Activated CD8-positive, alpha-beta memory T cell treated with anti-CD3 and anti-CD28 coated beads, Interleukin-2, amount 50 U/mL, for 1 hour (primary cell): ENCODE results near the gene COL5A1.

Experiments
- DNase-seq: peaks from one replicate; pipeline ENCODE4 v3.0.0-alpha.2; 2020; ENCODE audit errors: extremely low read depth

COL5A1 gene

GRCh38 chr9:134743853-134744252, 102.2 kb downstream of the COL5A1 start:
- DNase-seq, result no peak

- DNase-seq, result no peak
Observed at GRCh38 chr9:134744385-134745295, 103.0 kb downstream of the COL5A1 start.

- DNase-seq, result no peak
Observed at GRCh38 chr9:134747951-134748489, 106.4 kb downstream of the COL5A1 start.

GRCh38 chr9:134748591-134748990, 107.0 kb downstream of the COL5A1 start:
- DNase-seq, result no peak

GRCh38 chr9:134750450-134751155, 109.0 kb downstream of the COL5A1 start:
- DNase-seq, result no peak

GRCh38 chr9:134751622-134752021, 110.0 kb downstream of the COL5A1 start:
- no peak for DNase-seq

GRCh38 chr9:134752471-134753168, 111.0 kb downstream of the COL5A1 start:
- no peak for DNase-seq

GRCh38 chr9:134753191-134753590, 111.6 kb downstream of the COL5A1 start:
- no peak for DNase-seq

- no peak for DNase-seq
Observed at GRCh38 chr9:134755221-134755907, 113.8 kb downstream of the COL5A1 start.

- DNase-seq, result no peak
Observed at GRCh38 chr9:134756098-134756497, 114.5 kb downstream of the COL5A1 start.

GRCh38 chr9:134757216-134757975, 115.8 kb downstream of the COL5A1 start:
- no peak for DNase-seq

GRCh38 chr9:134758949-134759607, 117.5 kb downstream of the COL5A1 start:
- DNase-seq, result no peak

GRCh38 chr9:134759913-134760312, 118.3 kb downstream of the COL5A1 start:
- no peak for DNase-seq

GRCh38 chr9:134760750-134761420, 119.3 kb downstream of the COL5A1 start:
- DNase-seq, result no peak

GRCh38 chr9:134764473-134765269, 123.1 kb downstream of the COL5A1 start:
- DNase-seq, result no peak

GRCh38 chr9:134765785-134766184, 124.2 kb downstream of the COL5A1 start:
- DNase-seq, result no peak

- DNase-seq, result no peak
Observed at GRCh38 chr9:134766587-134766986, 125.0 kb downstream of the COL5A1 start.

- no peak for DNase-seq
Observed at GRCh38 chr9:134768332-134768708, 126.7 kb downstream of the COL5A1 start.
